ENCODE data around the gene OR51A4. TPM values are rescaled to one million over a fixed set of nuclear protein-coding genes. Genes with fewer than 3 reads are reported as not detected.

Gene OR51A4
- total RNA-seq, 1 donor from 2014 or later: not detected

DNA sequence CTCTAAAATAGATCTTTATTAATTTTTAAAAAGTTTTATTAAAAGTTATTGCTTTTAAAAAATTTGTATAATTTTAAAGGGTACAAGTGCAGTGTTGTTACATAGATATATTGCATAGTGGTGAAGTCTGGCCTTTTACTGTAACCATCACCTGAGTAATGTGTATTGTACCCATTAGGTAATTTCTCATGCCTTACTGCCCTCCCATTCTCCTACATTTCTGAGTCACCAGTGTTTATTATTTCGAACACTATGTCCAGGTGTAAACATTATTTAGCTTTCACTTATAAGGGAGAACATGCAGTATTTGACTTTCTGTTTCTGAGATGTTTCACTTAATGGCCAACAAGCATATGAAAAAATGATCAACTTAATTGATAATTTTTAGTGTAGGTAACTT, 25.6 kb downstream of the OR51A4 start:
- H3K4me1 Mint-ChIP-seq (ENCODE audit: unreplicated experiment): no peaks in the 10 kb centered on the region
- no peaks in the 10 kb centered on the region for H3K27me3 Mint-ChIP-seq (ENCODE audit: unreplicated experiment)
- no peak for DNase-seq (ENCODE audit: low spot score)
- no peak overlapping the region for H3K4me3 Mint-ChIP-seq (ENCODE audit: unreplicated experiment)
- TF ChIP-seq, protein P1, sequence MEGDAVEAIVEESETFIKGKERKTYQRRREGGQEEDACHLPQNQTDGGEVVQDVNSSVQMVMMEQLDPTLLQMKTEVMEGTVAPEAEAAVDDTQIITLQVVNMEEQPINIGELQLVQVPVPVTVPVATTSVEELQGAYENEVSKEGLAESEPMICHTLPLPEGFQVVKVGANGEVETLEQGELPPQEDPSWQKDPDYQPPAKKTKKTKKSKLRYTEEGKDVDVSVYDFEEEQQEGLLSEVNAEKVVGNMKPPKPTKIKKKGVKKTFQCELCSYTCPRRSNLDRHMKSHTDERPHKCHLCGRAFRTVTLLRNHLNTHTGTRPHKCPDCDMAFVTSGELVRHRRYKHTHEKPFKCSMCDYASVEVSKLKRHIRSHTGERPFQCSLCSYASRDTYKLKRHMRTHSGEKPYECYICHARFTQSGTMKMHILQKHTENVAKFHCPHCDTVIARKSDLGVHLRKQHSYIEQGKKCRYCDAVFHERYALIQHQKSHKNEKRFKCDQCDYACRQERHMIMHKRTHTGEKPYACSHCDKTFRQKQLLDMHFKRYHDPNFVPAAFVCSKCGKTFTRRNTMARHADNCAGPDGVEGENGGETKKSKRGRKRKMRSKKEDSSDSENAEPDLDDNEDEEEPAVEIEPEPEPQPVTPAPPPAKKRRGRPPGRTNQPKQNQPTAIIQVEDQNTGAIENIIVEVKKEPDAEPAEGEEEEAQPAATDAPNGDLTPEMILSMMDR (IDR thresholded peaks at IDR 0.05; ENCODE audit: unreplicated experiment): no peak
- H3K9me3 Mint-ChIP-seq (ENCODE audit: unreplicated experiment): no peaks in the 10 kb centered on the region
- no peak overlapping the region for H3K27ac Mint-ChIP-seq (ENCODE audit: unreplicated experiment)
- H3K36me3 Mint-ChIP-seq (ENCODE audit: low read depth, unreplicated experiment): no peaks in the 10 kb centered on the region

DNA sequence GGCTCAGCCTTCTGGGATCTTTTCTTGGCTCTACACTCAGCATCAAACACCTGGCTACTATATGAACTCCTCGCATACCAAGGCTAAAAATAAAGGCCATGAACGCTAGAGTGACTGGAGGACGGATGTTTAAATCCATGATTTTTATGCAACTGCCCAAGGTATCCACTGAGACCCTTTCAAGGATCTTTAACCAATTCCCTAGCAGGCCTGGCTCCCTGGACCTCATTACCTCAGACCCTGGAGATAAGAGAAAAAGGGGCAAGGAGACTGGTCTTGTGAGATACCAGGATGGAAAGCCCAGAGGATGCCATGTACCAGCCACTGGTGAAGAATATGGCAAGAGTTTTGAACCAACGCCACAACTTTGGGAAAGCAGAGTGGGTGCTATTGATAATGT, 28.2 kb downstream of the OR51A4 start, which contains the start of gene OR51G2:
Gene OR51G2 (minus strand): TSS at position 101 of the 400 bp plus-strand sequence. CDS start 3,687 bp downstream, outside the sequence.
- H3K27ac Mint-ChIP-seq (ENCODE audit: unreplicated experiment): no peak within 1 kb of the TSS
- no peak for DNase-seq (ENCODE audit: low spot score)
- no peak within 1 kb of the TSS for H3K4me3 Mint-ChIP-seq (ENCODE audit: unreplicated experiment)
- no peaks in the 10 kb centered on the region for H3K4me1 Mint-ChIP-seq (ENCODE audit: unreplicated experiment)
- H3K36me3 Mint-ChIP-seq (ENCODE audit: low read depth, unreplicated experiment): no peaks in the 10 kb centered on the region
- no peaks in the 10 kb centered on the region for H3K9me3 Mint-ChIP-seq (ENCODE audit: unreplicated experiment)
- H3K27me3 Mint-ChIP-seq (ENCODE audit: unreplicated experiment): peaks cover 3% of the 10 kb centered on the region
- TF ChIP-seq, protein P1 (IDR thresholded peaks at IDR 0.05; ENCODE audit: unreplicated experiment): no peak

DNA sequence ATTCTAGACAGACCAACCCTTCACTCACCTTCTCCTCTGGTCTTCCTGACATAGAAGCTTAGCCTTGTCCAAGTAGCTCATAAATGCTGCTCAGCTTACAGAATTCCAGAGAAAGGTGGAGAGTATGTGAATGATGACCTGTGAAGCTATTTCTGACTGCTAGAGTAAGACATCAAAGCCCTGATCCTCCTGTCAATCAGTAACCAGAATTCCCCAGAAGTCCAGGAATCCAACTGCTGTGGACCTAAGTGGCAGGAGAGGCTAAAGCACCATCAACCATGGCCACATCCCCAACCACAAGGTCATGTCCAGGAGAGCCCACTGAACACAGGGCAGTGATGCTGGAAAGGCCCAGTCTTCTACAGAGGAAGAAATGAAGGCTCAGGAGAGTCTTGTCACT, 30.8 kb downstream of the OR51A4 start:
- H3K4me1 Mint-ChIP-seq (ENCODE audit: unreplicated experiment): no peaks in the 10 kb centered on the region
- H3K9me3 Mint-ChIP-seq (ENCODE audit: unreplicated experiment): no peaks in the 10 kb centered on the region
- DNase-seq (ENCODE audit: low spot score): no peak
- TF ChIP-seq, protein P1 (IDR thresholded peaks at IDR 0.05; ENCODE audit: unreplicated experiment): no peak
- H3K36me3 Mint-ChIP-seq (ENCODE audit: low read depth, unreplicated experiment): no peaks in the 10 kb centered on the region
- no peak overlapping the region for H3K4me3 Mint-ChIP-seq (ENCODE audit: unreplicated experiment)
- peaks cover 3% of the 10 kb centered on the region for H3K27me3 Mint-ChIP-seq (ENCODE audit: unreplicated experiment)
- no peak overlapping the region for H3K27ac Mint-ChIP-seq (ENCODE audit: unreplicated experiment)

- Mint-ChIP-seq H3K4me1 (ENCODE audit: unreplicated experiment) (no peaks in the 10 kb centered on the region), H3K4me3 (ENCODE audit: unreplicated experiment) (no peak within 1 kb of the TSS), H3K36me3 (ENCODE audit: low read depth, unreplicated experiment) (no peaks in the 10 kb centered on the region), H3K9me3 (ENCODE audit: unreplicated experiment) (no peaks in the 10 kb centered on the region), H3K27ac (ENCODE audit: unreplicated experiment) (no peak within 1 kb of the TSS), H3K27me3 (ENCODE audit: unreplicated experiment) (no peaks in the 10 kb centered on the region)
- no peak for DNase-seq (ENCODE audit: low spot score)
- TF ChIP-seq, protein P1 (IDR thresholded peaks at IDR 0.05; ENCODE audit: unreplicated experiment): no peak
These were observed 43.9 kb downstream of the OR51A4 start, which contains the start of gene OR51A7 for GRCh38 chr11:4903484-4903883. OR51A7 (plus strand) TSS chr11:4903783; CDS start chr11:4907370, 3,587 bp downstream.

Other genes with a start within 250 kb of the OR51A4 start
- not detected for gene OR51E2, start 249.8 kb downstream of the OR51A4 start, total RNA-seq (ENCODE audit: unreplicated experiment)
- not detected for gene MMP26, start 242.8 kb downstream of the OR51A4 start, total RNA-seq (ENCODE audit: unreplicated experiment)
- gene OR51F1, start 177.7 kb downstream of the OR51A4 start, total RNA-seq (ENCODE audit: unreplicated experiment): not detected
- not detected for gene OR52R1, start 143.2 kb downstream of the OR51A4 start, total RNA-seq (ENCODE audit: unreplicated experiment)
- gene OR51F2, start 126.3 kb downstream of the OR51A4 start, total RNA-seq (ENCODE audit: unreplicated experiment): not detected
- gene OR51S1, start 98.4 kb downstream of the OR51A4 start, total RNA-seq (ENCODE audit: unreplicated experiment): not detected
- not detected for gene OR51T1, start 65.7 kb downstream of the OR51A4 start, total RNA-seq (ENCODE audit: unreplicated experiment)
- gene OR51A7, start 43.8 kb downstream of the OR51A4 start, total RNA-seq (ENCODE audit: unreplicated experiment): not detected
- gene OR51G2, start 28.3 kb downstream of the OR51A4 start, total RNA-seq (ENCODE audit: unreplicated experiment): not detected
- gene OR51G1, start 23.3 kb downstream of the OR51A4 start, total RNA-seq (ENCODE audit: unreplicated experiment): not detected
- not detected for gene OR51A2, start 8.1 kb upstream of the OR51A4 start, total RNA-seq (ENCODE audit: unreplicated experiment)
- not detected for gene OR51L1, start 47.2 kb upstream of the OR51A4 start, total RNA-seq (ENCODE audit: unreplicated experiment)
- not detected for gene OR52J3, start 98.9 kb upstream of the OR51A4 start, total RNA-seq (ENCODE audit: unreplicated experiment)
- gene OR52E2, start 112.0 kb upstream of the OR51A4 start, total RNA-seq (ENCODE audit: unreplicated experiment): not detected
- gene OR52E1, start 122.0 kb upstream of the OR51A4 start, total RNA-seq (ENCODE audit: unreplicated experiment): not detected
- not detected for gene OR52A5, start 190.8 kb upstream of the OR51A4 start, total RNA-seq (ENCODE audit: unreplicated experiment)
- gene OR52A1, start 207.2 kb upstream of the OR51A4 start, total RNA-seq (ENCODE audit: unreplicated experiment): 0.03 TPM

Data from endothelial cell (in vitro differentiated cells).